GM13977 (cell line): ENCODE measurements around the gene ZNF177.

Experiments used
- DNase-seq: peaks from one replicate; pipeline ENCODE4 v3.0.0; 2012; ENCODE audit warnings: low spot score
- in situ Hi-C: fragments of 300-500 bp; cut with MboI; formaldehyde crosslinking; loops from one replicate; pipeline ENCODE4 v1.12.0; 2022; ENCODE audit warnings: low sequenced_read_pairs, low pct_unique_long_range_greater_than_20kb, mixed read lengths, inconsistent platforms; ENCODE audit not compliant: unreplicated experiment
- TF ChIP-seq, protein P1 (sequence below): IDR thresholded peaks from 2 replicates; pipeline ENCODE4 v1.5.1; 2012; ENCODE audit warnings: mild to moderate bottlenecking, control low read depth; ENCODE audit not compliant: insufficient read depth; ENCODE audit errors: extremely low read depth, missing control alignments

ZNF177 gene

DNA sequence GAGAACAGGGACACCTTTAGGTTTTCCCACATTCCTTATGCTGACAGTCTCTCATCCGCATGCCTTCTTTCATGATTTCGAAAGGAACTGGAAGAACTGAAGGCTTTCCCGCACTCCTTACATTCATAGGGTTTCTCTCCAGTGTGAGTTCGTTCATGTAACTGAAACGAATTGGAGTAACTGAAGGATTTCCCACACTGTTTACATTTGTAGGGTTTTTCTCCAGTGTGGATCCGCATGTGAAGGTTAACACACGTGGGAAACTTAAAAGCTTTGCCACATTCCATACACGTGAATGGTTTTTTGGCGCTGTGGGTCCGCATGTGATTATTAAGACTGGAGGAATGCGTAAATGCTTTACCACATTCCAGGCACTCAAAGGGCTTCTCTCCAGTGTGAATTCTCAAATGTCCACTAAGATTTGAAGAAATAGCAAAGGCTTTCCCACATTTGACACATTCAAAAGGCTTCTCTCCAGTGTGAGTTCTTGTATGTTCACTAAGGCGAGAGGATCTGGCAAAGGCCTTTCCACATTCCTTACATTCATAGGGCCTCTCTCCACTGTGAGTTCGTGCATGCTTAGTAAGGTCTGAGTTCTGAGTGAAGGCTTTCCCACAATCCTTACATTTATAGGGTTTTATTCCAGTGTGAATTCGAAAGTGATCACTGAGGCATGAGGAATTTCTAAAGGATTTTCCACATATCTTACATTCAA is 50.6 kb downstream of the ZNF177 start:
- in situ Hi-C loops = no loop called here
- DNase-seq = no peak
- TF ChIP-seq, protein P1, sequence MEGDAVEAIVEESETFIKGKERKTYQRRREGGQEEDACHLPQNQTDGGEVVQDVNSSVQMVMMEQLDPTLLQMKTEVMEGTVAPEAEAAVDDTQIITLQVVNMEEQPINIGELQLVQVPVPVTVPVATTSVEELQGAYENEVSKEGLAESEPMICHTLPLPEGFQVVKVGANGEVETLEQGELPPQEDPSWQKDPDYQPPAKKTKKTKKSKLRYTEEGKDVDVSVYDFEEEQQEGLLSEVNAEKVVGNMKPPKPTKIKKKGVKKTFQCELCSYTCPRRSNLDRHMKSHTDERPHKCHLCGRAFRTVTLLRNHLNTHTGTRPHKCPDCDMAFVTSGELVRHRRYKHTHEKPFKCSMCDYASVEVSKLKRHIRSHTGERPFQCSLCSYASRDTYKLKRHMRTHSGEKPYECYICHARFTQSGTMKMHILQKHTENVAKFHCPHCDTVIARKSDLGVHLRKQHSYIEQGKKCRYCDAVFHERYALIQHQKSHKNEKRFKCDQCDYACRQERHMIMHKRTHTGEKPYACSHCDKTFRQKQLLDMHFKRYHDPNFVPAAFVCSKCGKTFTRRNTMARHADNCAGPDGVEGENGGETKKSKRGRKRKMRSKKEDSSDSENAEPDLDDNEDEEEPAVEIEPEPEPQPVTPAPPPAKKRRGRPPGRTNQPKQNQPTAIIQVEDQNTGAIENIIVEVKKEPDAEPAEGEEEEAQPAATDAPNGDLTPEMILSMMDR = no peak

DNA sequence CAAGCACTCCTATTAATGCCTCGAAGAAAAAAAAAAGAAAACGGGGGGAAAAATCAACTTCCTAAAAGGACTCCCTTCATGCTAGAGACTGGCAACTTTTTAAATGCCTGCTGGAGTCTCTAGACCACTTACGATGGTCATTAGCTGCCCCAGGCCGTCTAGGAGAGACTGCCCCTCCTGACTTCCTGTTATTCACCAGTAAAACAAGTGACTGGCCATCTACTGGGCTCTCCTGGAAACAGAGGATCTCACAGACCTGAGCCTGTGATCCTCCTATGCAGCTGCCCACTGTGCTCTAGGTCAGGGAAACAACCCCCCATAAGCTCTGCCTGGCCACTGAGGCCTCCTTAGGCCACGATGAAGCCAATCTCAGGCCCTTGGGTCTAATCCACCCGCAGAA is 65.1 kb downstream of the ZNF177 start:
- DNase-seq = no peak
- in situ Hi-C loops = no loop called here

DNA sequence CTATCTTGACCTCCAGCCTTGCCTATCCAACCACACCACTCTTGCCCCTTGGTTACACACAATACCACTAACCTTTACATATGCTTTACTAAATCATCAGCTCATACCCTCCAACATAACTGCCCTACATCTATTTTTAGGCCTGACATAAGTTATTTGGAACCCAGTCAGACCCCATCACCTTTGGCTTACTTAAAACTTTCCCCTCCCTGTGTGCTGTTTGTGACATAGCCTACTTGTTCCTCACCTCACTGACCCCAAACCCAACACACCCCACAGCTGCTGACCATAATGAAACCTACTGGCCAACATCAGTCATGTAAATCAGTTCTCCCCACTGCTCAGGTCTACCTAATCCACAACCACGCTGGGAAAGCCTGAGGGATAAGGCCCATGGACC is 67.6 kb downstream of the ZNF177 start:
- TF ChIP-seq, protein P1 = no peak
- no peak for DNase-seq
- in situ Hi-C loops = no loop called here

More for the DNA sequence above, 65.1 kb downstream of the ZNF177 start:
- TF ChIP-seq, protein P1 = no peak

DNA sequence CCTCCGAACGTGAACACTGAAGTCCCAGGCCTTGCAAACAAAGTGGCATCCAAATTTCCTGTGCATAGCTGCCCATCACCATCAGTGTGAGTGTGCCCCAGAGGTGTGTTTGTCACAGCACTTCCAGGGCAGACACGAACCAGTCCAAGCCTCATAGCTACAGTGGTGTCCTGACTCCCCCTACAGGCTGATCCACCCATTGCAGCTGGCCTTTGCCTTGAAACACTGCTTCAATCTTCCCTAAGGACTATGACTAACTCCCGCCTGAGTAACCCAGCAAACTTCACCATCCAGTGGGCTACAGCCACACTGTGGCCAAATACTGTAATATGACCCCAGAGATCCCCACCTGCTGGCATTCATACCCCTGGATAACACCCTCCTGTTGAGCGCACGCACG is 68.7 kb downstream of the ZNF177 start:
- in situ Hi-C loops = no loop called here

More for the DNA sequence above, 68.7 kb downstream of the ZNF177 start:
- DNase-seq = no peak
- TF ChIP-seq, protein P1 = peak; percentile 35
